C4-2B (cell line): ENCODE data around the gene DNAH6.

Experiments
- H3K27ac ChIP-seq: fragments of 450-650 bp; 2 replicates; pipeline ENCODE4 v1.5.1; 2017
- CTCF ChIP-seq: fragments of 450-650 bp; conservative IDR thresholded peaks from 2 replicates; pipeline ENCODE4 v1.5.1; 2017; ENCODE audit warnings: mild to moderate bottlenecking
- ZFX ChIP-seq: fragments of 450-650 bp; IDR thresholded peaks from 2 replicates; pipeline ENCODE4 v1.6.1; 2017

The DNAH6 gene

GRCh38 chr2:84725717-84726116, 209.4 kb downstream of the DNAH6 start:
- no peak overlapping the region for H3K27ac ChIP-seq
- TF ChIP-seq CTCF (no peak), ZFX (no peak)

- no peak for TF ChIP-seq CTCF
- TF ChIP-seq ZFX, result no peak
- H3K27ac ChIP-seq, result no peak overlapping the region
Measured at GRCh38 chr2:84727315-84727714, 211.0 kb downstream of the DNAH6 start.

GRCh38 chr2:84729224-84729623, 212.9 kb downstream of the DNAH6 start:
- TF ChIP-seq ZFX, result no peak
- TF ChIP-seq CTCF, result no peak
- H3K27ac ChIP-seq, result no peak overlapping the region

GRCh38 chr2:84731185-84731584, 214.9 kb downstream of the DNAH6 start:
- TF ChIP-seq CTCF, result no peak
- no peak overlapping the region for H3K27ac ChIP-seq

- TF ChIP-seq CTCF (no peak), ZFX (no peak)
- H3K27ac ChIP-seq, result no peak overlapping the region
Measured at GRCh38 chr2:84732897-84733778, 216.8 kb downstream of the DNAH6 start.

GRCh38 chr2:84735389-84735788, 219.1 kb downstream of the DNAH6 start:
- no peak overlapping the region for H3K27ac ChIP-seq
- TF ChIP-seq ZFX, result no peak
- no peak for TF ChIP-seq CTCF

- H3K27ac ChIP-seq, result no peak overlapping the region
- TF ChIP-seq ZFX (no peak), CTCF (peak; percentile 11)
Measured at GRCh38 chr2:84741182-84741822, 225.0 kb downstream of the DNAH6 start.
